ENCODE results near the gene IRAK2.
A peak's percentile ranks its signal among the peaks of the same experiment; 100 is the strongest.

IRAK2 gene

GRCh38 chr3:10280571-10280970 lies 115.9 kb downstream of the IRAK2 start:
- Histone ChIP-seq H3K14ac (ENCODE audit: low read length) (no peak overlapping the region), H3K27me3 (ENCODE audit: insufficient read depth, low read length) (no peaks in the 10 kb centered on the region), H4K12ac (ENCODE audit: low read depth, low read length) (no peak overlapping the region), H2AFZ (ENCODE audit: insufficient read depth, low read length, poor library complexity) (no peak overlapping the region), H3K9me3 (ENCODE audit: insufficient read depth, low read depth, low read length) (no peaks in the 10 kb centered on the region), H2BK5ac (ENCODE audit: low read depth, low read length, poor library complexity) (no peak overlapping the region), H3K9ac (ENCODE audit: low read length) (no peak overlapping the region), H2BK12ac (ENCODE audit: low read length) (no peak overlapping the region), H3K18ac (ENCODE audit: low read length) (no peak overlapping the region), H3K79me2 (ENCODE audit: control insufficient read depth, insufficient read depth, low read length, poor library complexity) (no peaks in the 10 kb centered on the region), H3K4me1 (ENCODE audit: control insufficient read depth in 1 of 2, insufficient read depth in 2 of 2, low read length in 2 of 2) (no peaks in the 10 kb centered on the region), H3K4ac (ENCODE audit: low read depth, low read length) (no peak overlapping the region), H4K91ac (ENCODE audit: low read depth, low read length) (no peak overlapping the region), H3K4me3 (ENCODE audit: low read depth, low read length) (no peak overlapping the region), H3K4me2 (ENCODE audit: low read length) (no peak overlapping the region), H3K36me3 (ENCODE audit: control insufficient read depth in 1 of 2, insufficient read depth in 2 of 2, low read length in 2 of 2) (peaks cover 38 to 42% of the 10 kb centered on the region in 2 experiments), H2AK5ac (ENCODE audit: low read length) (no peak overlapping the region), H3K23ac (ENCODE audit: low read length) (no peak overlapping the region), H3K79me1 (ENCODE audit: low read length) (no peaks in the 10 kb centered on the region), H4K8ac (ENCODE audit: low read depth, low read length) (no peak overlapping the region), H2BK120ac (ENCODE audit: insufficient read depth, low read length, poor library complexity) (no peak overlapping the region), H3K27ac (ENCODE audit: low read depth, low read length) (no peak overlapping the region)
- DNase-seq: no peak
- WGBS (ENCODE audit: extremely low coverage, insufficient coverage, insufficient read length): no CpG with 5 or more reads among the region's 6 CpGs

DNA sequence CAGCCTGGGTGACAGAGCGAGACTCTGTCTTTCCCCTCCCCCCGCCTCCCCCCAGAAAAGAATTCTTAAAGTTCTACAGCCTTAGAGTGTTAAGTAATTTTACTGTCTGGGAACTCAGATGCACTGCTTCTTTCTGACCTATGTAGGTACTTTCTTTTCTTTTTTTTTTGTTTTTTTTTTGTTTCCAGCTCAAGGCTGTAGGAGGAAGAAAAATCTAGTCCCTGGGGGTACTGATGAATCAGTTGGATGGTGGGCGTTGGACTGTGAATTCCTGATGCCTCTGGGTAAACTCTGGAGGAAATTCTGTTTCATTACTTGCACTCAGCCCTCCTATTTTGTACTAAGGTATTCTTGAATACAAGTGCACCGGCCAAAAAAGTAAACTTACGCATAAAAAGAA lies 117.2 kb downstream of the IRAK2 start:
- Histone ChIP-seq H3K4me2 (ENCODE audit: low read length) (no peak overlapping the region), H3K14ac (ENCODE audit: low read length) (no peak overlapping the region), H3K9me3 (ENCODE audit: insufficient read depth, low read depth, low read length) (peaks cover 3% of the 10 kb centered on the region), H3K79me1 (ENCODE audit: low read length) (no peaks in the 10 kb centered on the region), H3K4me3 (ENCODE audit: low read depth, low read length) (no peak overlapping the region), H3K4me1 (ENCODE audit: control insufficient read depth in 1 of 2, insufficient read depth in 2 of 2, low read length in 2 of 2) (peaks cover 0 to 4% of the 10 kb centered on the region in 2 experiments), H3K4ac (ENCODE audit: low read depth, low read length) (no peak overlapping the region), H3K18ac (ENCODE audit: low read length) (no peak overlapping the region), H3K9ac (ENCODE audit: low read length) (no peak overlapping the region), H2BK5ac (ENCODE audit: low read depth, low read length, poor library complexity) (no peak overlapping the region), H2BK120ac (ENCODE audit: insufficient read depth, low read length, poor library complexity) (no peak overlapping the region), H4K8ac (ENCODE audit: low read depth, low read length) (no peak overlapping the region), H3K23ac (ENCODE audit: low read length) (no peak overlapping the region), H4K12ac (ENCODE audit: low read depth, low read length) (no peak overlapping the region), H3K36me3 (ENCODE audit: control insufficient read depth in 1 of 2, insufficient read depth in 2 of 2, low read length in 2 of 2) (peaks cover 32 to 41% of the 10 kb centered on the region in 2 experiments), H3K27me3 (ENCODE audit: insufficient read depth, low read length) (no peaks in the 10 kb centered on the region), H3K79me2 (ENCODE audit: control insufficient read depth, insufficient read depth, low read length, poor library complexity) (no peaks in the 10 kb centered on the region), H3K27ac (ENCODE audit: low read depth, low read length) (no peak overlapping the region), H2AFZ (ENCODE audit: insufficient read depth, low read length, poor library complexity) (no peak overlapping the region), H2AK5ac (ENCODE audit: low read length) (no peak overlapping the region), H2BK12ac (ENCODE audit: low read length) (no peak overlapping the region), H4K91ac (ENCODE audit: low read depth, low read length) (no peak overlapping the region)
- no peak for DNase-seq
- no CpG with 5 or more reads among the region's 5 CpGs for WGBS (ENCODE audit: extremely low coverage, insufficient coverage, insufficient read length)

- H2AFZ ChIP-seq (ENCODE audit: insufficient read depth, low read length, poor library complexity): no peak overlapping the region
- H3K4me3 ChIP-seq (ENCODE audit: low read depth, low read length): no peak overlapping the region
- DNase-seq: no peak
- H4K8ac ChIP-seq (ENCODE audit: low read depth, low read length): no peak overlapping the region
- H3K27ac ChIP-seq (ENCODE audit: low read depth, low read length): no peak overlapping the region
- H3K23ac ChIP-seq (ENCODE audit: low read length): no peak overlapping the region
- H2BK12ac ChIP-seq (ENCODE audit: low read length): no peak overlapping the region
- no peak overlapping the region for H3K18ac ChIP-seq (ENCODE audit: low read length)
- H4K12ac ChIP-seq (ENCODE audit: low read depth, low read length): no peak overlapping the region
- no peak overlapping the region for H3K4me2 ChIP-seq (ENCODE audit: low read length)
- no CpG with 5 or more reads among the region's 5 CpGs for WGBS (ENCODE audit: extremely low coverage, insufficient coverage, insufficient read length)
- H3K4ac ChIP-seq (ENCODE audit: low read depth, low read length): no peak overlapping the region
- H3K79me2 ChIP-seq (ENCODE audit: control insufficient read depth, insufficient read depth, low read length, poor library complexity): no peaks in the 10 kb centered on the region
- no peak overlapping the region for H2BK120ac ChIP-seq (ENCODE audit: insufficient read depth, low read length, poor library complexity)
- no peak overlapping the region for H3K14ac ChIP-seq (ENCODE audit: low read length)
- no peak overlapping the region for H3K9ac ChIP-seq (ENCODE audit: low read length)
- no peak overlapping the region for H4K91ac ChIP-seq (ENCODE audit: low read depth, low read length)
- H3K9me3 ChIP-seq (ENCODE audit: insufficient read depth, low read depth, low read length): peaks cover 3% of the 10 kb centered on the region
- H2BK5ac ChIP-seq (ENCODE audit: low read depth, low read length, poor library complexity): no peak overlapping the region
- peaks cover 28 to 38% of the 10 kb centered on the region in 2 experiments for H3K36me3 ChIP-seq (ENCODE audit: control insufficient read depth in 1 of 2, insufficient read depth in 2 of 2, low read length in 2 of 2)
- H3K79me1 ChIP-seq (ENCODE audit: low read length): no peaks in the 10 kb centered on the region
- no peaks in the 10 kb centered on the region for H3K27me3 ChIP-seq (ENCODE audit: insufficient read depth, low read length)
- H3K4me1 ChIP-seq (ENCODE audit: control insufficient read depth in 1 of 2, insufficient read depth in 2 of 2, low read length in 2 of 2): peaks cover 0 to 4% of the 10 kb centered on the region in 2 experiments
- H2AK5ac ChIP-seq (ENCODE audit: low read length): no peak overlapping the region
Observed at GRCh38 chr3:10283638-10284037, 118.9 kb downstream of the IRAK2 start.

GRCh38 chr3:10284496-10284895 lies 119.8 kb downstream of the IRAK2 start:
- Histone ChIP-seq H4K91ac (ENCODE audit: low read depth, low read length) (no peak overlapping the region), H2BK5ac (ENCODE audit: low read depth, low read length, poor library complexity) (no peak overlapping the region), H3K79me1 (ENCODE audit: low read length) (no peaks in the 10 kb centered on the region), H4K8ac (ENCODE audit: low read depth, low read length) (no peak overlapping the region), H3K4me3 (ENCODE audit: low read depth, low read length) (peak overlapping the region; percentile 14), H3K79me2 (ENCODE audit: control insufficient read depth, insufficient read depth, low read length, poor library complexity) (no peaks in the 10 kb centered on the region), H3K27me3 (ENCODE audit: insufficient read depth, low read length) (no peaks in the 10 kb centered on the region), H3K23ac (ENCODE audit: low read length) (no peak overlapping the region), H2AK5ac (ENCODE audit: low read length) (no peak overlapping the region), H2BK12ac (ENCODE audit: low read length) (no peak overlapping the region), H3K14ac (ENCODE audit: low read length) (no peak overlapping the region), H2BK120ac (ENCODE audit: insufficient read depth, low read length, poor library complexity) (no peak overlapping the region), H3K9me3 (ENCODE audit: insufficient read depth, low read depth, low read length) (peaks cover 3% of the 10 kb centered on the region), H3K4me1 (ENCODE audit: control insufficient read depth in 1 of 2, insufficient read depth in 2 of 2, low read length in 2 of 2) (peaks cover 0 to 4% of the 10 kb centered on the region in 2 experiments), H3K27ac (ENCODE audit: low read depth, low read length) (no peak overlapping the region), H3K36me3 (ENCODE audit: control insufficient read depth in 1 of 2, insufficient read depth in 2 of 2, low read length in 2 of 2) (peaks cover 31 to 39% of the 10 kb centered on the region in 2 experiments), H4K12ac (ENCODE audit: low read depth, low read length) (no peak overlapping the region), H3K9ac (ENCODE audit: low read length) (no peak overlapping the region), H2AFZ (ENCODE audit: insufficient read depth, low read length, poor library complexity) (no peak overlapping the region), H3K4me2 (ENCODE audit: low read length) (no peak overlapping the region), H3K18ac (ENCODE audit: low read length) (no peak overlapping the region), H3K4ac (ENCODE audit: low read depth, low read length) (no peak overlapping the region)
- no peak for DNase-seq
- WGBS (ENCODE audit: extremely low coverage, insufficient coverage, insufficient read length): no CpG with 5 or more reads among the region's 9 CpGs
